Ramos (cell line): Measurements from ENCODE around the gene TRIM13.

ENCODE experiments used
- in situ Hi-C: fragments of 300-500 bp; cut with MboI; formaldehyde crosslinking; loops from one replicate; pipeline ENCODE4 v1.14.3; 2022; ENCODE audit warnings: low sequenced_read_pairs; ENCODE audit not compliant: unreplicated experiment

TRIM13 gene

GRCh38 chr13:49995625-49996101 is 1.2 kb upstream of the TRIM13 start:
- in situ Hi-C loops, result loop anchor here (10.0 to 25.0 kb wide), 2 partner anchors 517 to 909 kb away; partner anchors contain the start of gene RNASEH2B

GRCh38 chr13:49996161-49996915 is 504 bp upstream of the TRIM13 start:
- in situ Hi-C loops, result loop anchor here (10.0 to 25.0 kb wide), 2 partner anchors 516 to 908 kb away; partner anchors contain the start of gene RNASEH2B

GRCh38 chr13:49997955-49998354 is 1.1 kb downstream of the TRIM13 start:
- in situ Hi-C loops, result loop anchor here (10.0 to 25.0 kb wide), 2 partner anchors 514 to 907 kb away; partner anchors contain the start of gene RNASEH2B

GRCh38 chr13:49998714-49999624 is 2.1 kb downstream of the TRIM13 start:
- in situ Hi-C loops, result loop anchor here (10.0 to 25.0 kb wide), 2 partner anchors 513 to 906 kb away; partner anchors contain the start of gene RNASEH2B

- in situ Hi-C loops, result no loop called here
Measured at GRCh38 chr13:50001287-50001686, 4.4 kb downstream of the TRIM13 start.

- in situ Hi-C loops, result no loop called here
Measured at GRCh38 chr13:50006426-50007135, 9.7 kb downstream of the TRIM13 start.

GRCh38 chr13:50011461-50011860 is 14.6 kb downstream of the TRIM13 start:
- in situ Hi-C loops, result no loop called here

GRCh38 chr13:50012396-50013169 is 15.7 kb downstream of the TRIM13 start:
- in situ Hi-C loops, result no loop called here

GRCh38 chr13:50014386-50014785 is 17.5 kb downstream of the TRIM13 start:
- in situ Hi-C loops, result no loop called here

- in situ Hi-C loops, result no loop called here
Measured at GRCh38 chr13:50015258-50015657, 18.4 kb downstream of the TRIM13 start, which contains the start of gene KCNRG. Gene KCNRG (plus strand): TSS chr13:50015444. CDS start chr13:50015494, 50 bp downstream.

- in situ Hi-C loops, result no loop called here
Measured at GRCh38 chr13:50015750-50016149, 18.9 kb downstream of the TRIM13 start.

- in situ Hi-C loops, result no loop called here
Measured at GRCh38 chr13:50016444-50016843, 19.6 kb downstream of the TRIM13 start.

- in situ Hi-C loops, result no loop called here
Measured at GRCh38 chr13:50017819-50018218, 21.0 kb downstream of the TRIM13 start.

GRCh38 chr13:50025436-50025835 is 28.6 kb downstream of the TRIM13 start:
- in situ Hi-C loops, result no loop called here

GRCh38 chr13:50026788-50027473 is 30.1 kb downstream of the TRIM13 start:
- in situ Hi-C loops, result no loop called here

GRCh38 chr13:50030315-50030714 is 33.5 kb downstream of the TRIM13 start:
- in situ Hi-C loops, result no loop called here

- in situ Hi-C loops, result no loop called here
Measured at GRCh38 chr13:50033725-50034124, 36.9 kb downstream of the TRIM13 start.

GRCh38 chr13:50037788-50038187 is 40.9 kb downstream of the TRIM13 start:
- in situ Hi-C loops, result no loop called here

GRCh38 chr13:50038266-50038665 is 41.4 kb downstream of the TRIM13 start:
- in situ Hi-C loops, result no loop called here
